ENCODE results near the gene HERC2. TPM values are rescaled to one million over a fixed set of nuclear protein-coding genes. Genes with fewer than 3 reads are reported as not detected.
"Not testable (repeated sequence)": the region's sequence is repeated elsewhere in the genome, so short reads cannot be mapped to it uniquely, and the experiment has no call there.

The HERC2 gene
- total RNA-seq, 4 donors from 2014 or later = 42.8 to 77.7 (median 44.4) TPM

DNA sequence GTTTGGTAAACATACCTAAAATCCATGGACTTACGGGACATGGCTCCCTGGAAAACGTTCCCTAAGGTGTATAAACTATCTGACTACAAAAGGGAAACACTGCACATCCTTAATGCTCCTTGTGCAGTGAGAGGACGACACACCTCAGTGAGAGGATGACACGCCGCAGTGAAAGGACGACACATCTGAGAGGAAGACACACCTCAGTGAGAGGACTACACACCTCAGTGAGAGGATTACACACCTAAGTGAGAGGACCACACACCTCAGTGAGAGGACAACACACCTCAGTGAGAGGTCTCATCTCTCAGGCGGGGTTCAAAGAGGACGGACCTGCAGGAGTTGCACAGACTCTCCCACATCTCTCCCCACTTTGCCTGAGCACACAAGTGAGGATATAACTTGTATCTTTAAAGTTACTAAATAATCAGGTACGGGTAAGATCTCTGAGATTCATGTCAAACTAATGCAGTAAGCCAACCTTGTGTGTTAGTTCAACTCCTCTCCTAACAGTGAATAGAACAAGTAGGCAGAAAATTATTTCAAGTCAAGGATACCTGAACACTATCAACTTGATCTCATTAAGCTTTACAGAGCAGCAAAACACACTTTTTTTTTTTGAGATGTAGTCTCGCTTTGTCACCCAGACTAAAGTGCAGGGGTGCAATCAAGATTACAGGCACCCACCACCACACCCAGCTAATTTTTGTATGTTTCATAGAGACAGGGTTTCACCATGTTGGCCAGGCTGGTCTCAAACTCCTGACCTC, 32.1 kb downstream of the HERC2 start:
- TF ChIP-seq, protein P1, sequence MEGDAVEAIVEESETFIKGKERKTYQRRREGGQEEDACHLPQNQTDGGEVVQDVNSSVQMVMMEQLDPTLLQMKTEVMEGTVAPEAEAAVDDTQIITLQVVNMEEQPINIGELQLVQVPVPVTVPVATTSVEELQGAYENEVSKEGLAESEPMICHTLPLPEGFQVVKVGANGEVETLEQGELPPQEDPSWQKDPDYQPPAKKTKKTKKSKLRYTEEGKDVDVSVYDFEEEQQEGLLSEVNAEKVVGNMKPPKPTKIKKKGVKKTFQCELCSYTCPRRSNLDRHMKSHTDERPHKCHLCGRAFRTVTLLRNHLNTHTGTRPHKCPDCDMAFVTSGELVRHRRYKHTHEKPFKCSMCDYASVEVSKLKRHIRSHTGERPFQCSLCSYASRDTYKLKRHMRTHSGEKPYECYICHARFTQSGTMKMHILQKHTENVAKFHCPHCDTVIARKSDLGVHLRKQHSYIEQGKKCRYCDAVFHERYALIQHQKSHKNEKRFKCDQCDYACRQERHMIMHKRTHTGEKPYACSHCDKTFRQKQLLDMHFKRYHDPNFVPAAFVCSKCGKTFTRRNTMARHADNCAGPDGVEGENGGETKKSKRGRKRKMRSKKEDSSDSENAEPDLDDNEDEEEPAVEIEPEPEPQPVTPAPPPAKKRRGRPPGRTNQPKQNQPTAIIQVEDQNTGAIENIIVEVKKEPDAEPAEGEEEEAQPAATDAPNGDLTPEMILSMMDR (IDR thresholded peaks at IDR 0.05) = no peak
- ATAC-seq (ENCODE audit: low FRiP score) = no peak
- DNase-seq (ENCODE audit: low spot score) = no peak

- DNase-seq (ENCODE audit: low spot score); ATAC-seq (ENCODE audit: low FRiP score): not testable (repeated sequence)
Measured at GRCh38 chr15:28288830-28289693, 32.9 kb downstream of the HERC2 start.

- ATAC-seq (ENCODE audit: low FRiP score); DNase-seq (ENCODE audit: low spot score): not testable (repeated sequence)
Measured at GRCh38 chr15:28286659-28287058, 35.3 kb downstream of the HERC2 start.

DNA sequence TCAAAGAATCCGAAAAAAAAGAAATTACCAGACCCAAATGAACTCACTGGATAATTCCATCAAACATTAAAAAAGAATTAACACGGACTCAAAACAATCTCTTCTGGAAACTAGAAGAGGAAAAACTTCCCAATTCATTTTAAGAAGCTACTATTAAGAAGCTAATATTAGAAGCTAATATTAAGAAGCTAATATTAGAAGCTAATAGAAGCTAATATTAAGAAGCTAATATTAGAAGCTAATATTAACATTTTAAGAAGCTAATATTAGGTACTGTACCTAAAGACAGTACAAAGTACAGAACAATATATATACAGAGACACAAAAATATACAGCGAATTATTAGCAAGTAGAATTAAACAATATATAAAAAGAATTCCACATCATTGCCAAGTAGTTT, 35.9 kb downstream of the HERC2 start:
- no peak for DNase-seq (ENCODE audit: low spot score)
- no peak for ATAC-seq (ENCODE audit: low FRiP score)
- TF ChIP-seq, protein P1 (IDR thresholded peaks at IDR 0.05) = no peak

- ATAC-seq (ENCODE audit: low FRiP score) (no peak), DNase-seq (ENCODE audit: low spot score) (no peak)
- TF ChIP-seq, protein P1 (IDR thresholded peaks at IDR 0.05) = no peak
Measured at GRCh38 chr15:28281876-28282275, 40.1 kb downstream of the HERC2 start.

DNA sequence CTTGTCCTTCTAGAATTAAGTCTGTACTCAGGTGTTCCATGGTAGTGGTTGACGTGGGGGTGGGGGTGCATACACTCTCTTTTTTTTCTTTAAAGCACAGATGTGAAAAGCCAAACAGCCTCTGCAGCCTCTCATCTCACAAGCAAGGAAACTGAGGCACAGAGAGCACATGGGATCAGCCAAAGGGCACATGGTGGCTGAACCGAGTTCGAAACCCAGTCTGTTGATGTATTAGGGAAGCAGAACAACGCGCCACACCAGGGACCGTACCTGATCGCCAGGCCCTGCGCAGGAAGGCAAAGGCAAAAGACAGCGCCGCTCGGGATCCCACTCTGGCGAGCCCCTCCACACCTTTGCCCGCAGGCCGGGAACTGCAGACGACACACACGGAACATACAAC, 47.3 kb downstream of the HERC2 start:
- DNase-seq (ENCODE audit: low spot score) (no peak), ATAC-seq (ENCODE audit: low FRiP score) (no peak)
- TF ChIP-seq, protein P1 (IDR thresholded peaks at IDR 0.05) = no peak

DNA sequence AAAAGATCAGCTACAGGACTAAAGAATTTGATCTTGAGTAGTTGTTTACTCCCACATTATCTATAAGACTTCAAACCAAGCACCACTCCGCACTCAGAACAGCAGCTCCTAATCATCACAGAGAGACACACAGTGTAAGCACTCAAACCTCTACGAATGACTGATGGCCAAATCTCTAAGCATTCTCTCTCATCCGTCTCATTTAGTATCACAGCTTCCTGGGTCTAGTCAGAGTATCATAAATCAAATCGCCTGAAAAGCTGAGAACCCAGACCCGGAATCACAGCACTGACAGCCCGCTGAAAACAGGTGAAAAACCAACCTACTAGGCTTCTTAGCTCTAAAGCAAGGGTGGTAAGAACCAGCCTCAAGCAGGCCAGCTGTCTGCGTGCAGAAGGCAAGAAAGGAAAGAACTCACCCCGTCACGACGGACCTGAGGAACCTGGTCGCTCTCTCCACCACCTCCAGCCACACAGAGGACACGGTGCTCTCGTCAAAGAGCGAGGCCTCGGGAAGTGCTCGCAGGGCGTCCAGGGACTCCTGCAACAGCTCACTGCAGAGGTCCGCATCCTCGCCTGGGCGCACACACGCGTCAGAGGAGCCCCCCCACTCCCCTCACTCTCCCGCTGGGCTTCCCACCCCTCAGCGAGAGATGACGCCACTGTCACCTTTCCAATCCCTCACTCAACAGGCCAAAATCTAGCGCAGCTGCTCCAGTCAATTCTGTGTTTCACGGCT, 47.9 kb downstream of the HERC2 start:
- no peak for ATAC-seq (ENCODE audit: low FRiP score)
- TF ChIP-seq, protein P1 (IDR thresholded peaks at IDR 0.05) = no peak
- no peak for DNase-seq (ENCODE audit: low spot score)

Measured in omental fat pad (tissue), 4 donors.